Skeletal muscle tissue (tissue), 4 donors: ENCODE data around the gene BCAS3. TPM values are rescaled to one million over a fixed set of nuclear protein-coding genes. Genes with fewer than 3 reads are reported as not detected.

Source experiments
- H3K27ac ChIP-seq: one replicate; pipeline ENCODE4 v1.7.0; 2013; ENCODE audit warnings: mild to moderate bottlenecking, low read depth, low read length, inconsistent platforms
- H3K27me3 ChIP-seq, 3 donors: one replicate each; pipeline ENCODE4 v1.7.0; 2013; ENCODE audit warnings: low read length in 3 of 3; ENCODE audit not compliant: control insufficient read depth in 3 of 3, insufficient read depth in 3 of 3
- H3K36me3 ChIP-seq, 3 donors: one replicate each; pipeline ENCODE4 v1.7.0; 2013; ENCODE audit warnings: low read length in 3 of 3; ENCODE audit not compliant: control insufficient read depth in 3 of 3, insufficient read depth in 3 of 3
- H3K4me1 ChIP-seq, 3 donors: one replicate each; pipeline ENCODE4 v1.7.0; 2013; ENCODE audit warnings: low read length in 3 of 3, mild to moderate bottlenecking in 3 of 3; ENCODE audit not compliant: control insufficient read depth in 3 of 3, insufficient read depth in 3 of 3
- H3K4me3 ChIP-seq, 3 donors: one replicate each; pipeline ENCODE4 v1.7.0; 2013; ENCODE audit warnings: low read length in 3 of 3
- H3K9ac ChIP-seq, 3 donors: one replicate each; pipeline ENCODE4 v1.7.0; 2013; ENCODE audit warnings: low read length in 3 of 3, mild to moderate bottlenecking in 3 of 3, moderate library complexity in 2 of 3, low read depth in 1 of 3
- H3K9me3 ChIP-seq, 3 donors: one replicate each; pipeline ENCODE4 v1.7.0; 2013; ENCODE audit warnings: low read length in 3 of 3; ENCODE audit not compliant: control insufficient read depth in 3 of 3
- total RNA-seq: library from RNA; depleted of rRNA; stranded (reverse); fragments of >200 nt; gene quantifications from one replicate; pipeline ENCODE4 v1.2.3, GENCODE V29; 2014
- donor health status: Osteomylitis.

The BCAS3 gene
- total RNA-seq, 1 donor from 2014 or later: 25.1 TPM

GRCh38 chr17:61070649-61071048 lies 393.0 kb downstream of the BCAS3 start:
- no peaks in the 10 kb centered on the region for H3K9me3 ChIP-seq
- no peak overlapping the region for H3K4me3 ChIP-seq
- no peaks in the 10 kb centered on the region for H3K27me3 ChIP-seq
- H3K27ac ChIP-seq: no peak overlapping the region
- H3K36me3 ChIP-seq: peaks cover 0 to under 1% (median 0%) of the 10 kb centered on the region in 3 donors
- no peak overlapping the region for H3K9ac ChIP-seq
- no peaks in the 10 kb centered on the region for H3K4me1 ChIP-seq

GRCh38 chr17:61072648-61073047 lies 395.0 kb downstream of the BCAS3 start:
- H3K9me3 ChIP-seq: no peaks in the 10 kb centered on the region
- no peak overlapping the region for H3K27ac ChIP-seq
- H3K27me3 ChIP-seq: no peaks in the 10 kb centered on the region
- H3K36me3 ChIP-seq: peaks cover 0 to 10% (median 0%) of the 10 kb centered on the region in 3 donors
- H3K4me3 ChIP-seq: no peak overlapping the region
- H3K4me1 ChIP-seq: no peaks in the 10 kb centered on the region
- no peak overlapping the region for H3K9ac ChIP-seq

- Histone ChIP-seq H3K27ac (no peak overlapping the region), H3K9me3 (no peaks in the 10 kb centered on the region), H3K36me3 (peaks cover 0 to 12% (median 0%) of the 10 kb centered on the region in 3 donors), H3K4me1 (no peaks in the 10 kb centered on the region), H3K9ac (no peak overlapping the region), H3K4me3 (no peak overlapping the region), H3K27me3 (no peaks in the 10 kb centered on the region)
Observed at GRCh38 chr17:61073131-61073530, 395.5 kb downstream of the BCAS3 start.

GRCh38 chr17:61073799-61074513 lies 396.3 kb downstream of the BCAS3 start:
- Histone ChIP-seq H3K9ac (no peak overlapping the region), H3K27ac (no peak overlapping the region), H3K36me3 (peaks cover 0 to 17% (median 0%) of the 10 kb centered on the region in 3 donors), H3K4me3 (no peak overlapping the region), H3K9me3 (no peaks in the 10 kb centered on the region), H3K27me3 (no peaks in the 10 kb centered on the region), H3K4me1 (no peaks in the 10 kb centered on the region)

GRCh38 chr17:61075988-61076387 lies 398.3 kb downstream of the BCAS3 start:
- Histone ChIP-seq H3K4me3 (no peak overlapping the region), H3K27ac (no peak overlapping the region), H3K27me3 (no peaks in the 10 kb centered on the region), H3K36me3 (peaks cover 0 to 17% (median 0%) of the 10 kb centered on the region in 3 donors), H3K4me1 (no peaks in the 10 kb centered on the region), H3K9me3 (no peaks in the 10 kb centered on the region), H3K9ac (no peak overlapping the region)

- Histone ChIP-seq H3K4me1 (no peaks in the 10 kb centered on the region), H3K9ac (no peak overlapping the region), H3K27me3 (no peaks in the 10 kb centered on the region), H3K27ac (no peak overlapping the region), H3K4me3 (no peak overlapping the region), H3K9me3 (no peaks in the 10 kb centered on the region), H3K36me3 (peaks cover 0 to 17% (median 0%) of the 10 kb centered on the region in 3 donors)
Observed at GRCh38 chr17:61076621-61077031, 399.0 kb downstream of the BCAS3 start.

GRCh38 chr17:61081959-61082358 lies 404.3 kb downstream of the BCAS3 start:
- Histone ChIP-seq H3K4me1 (no peaks in the 10 kb centered on the region), H3K27me3 (no peaks in the 10 kb centered on the region), H3K9ac (no peak overlapping the region), H3K36me3 (peaks cover 0 to 7% (median 0%) of the 10 kb centered on the region in 3 donors), H3K9me3 (no peaks in the 10 kb centered on the region), H3K4me3 (no peak overlapping the region), H3K27ac (no peak overlapping the region)

- no peak overlapping the region for H3K4me3 ChIP-seq
- H3K27me3 ChIP-seq: no peaks in the 10 kb centered on the region
- no peaks in the 10 kb centered on the region for H3K9me3 ChIP-seq
- no peaks in the 10 kb centered on the region for H3K36me3 ChIP-seq
- H3K4me1 ChIP-seq: no peaks in the 10 kb centered on the region
- no peak overlapping the region for H3K27ac ChIP-seq
- H3K9ac ChIP-seq: no peak overlapping the region
Observed at GRCh38 chr17:61084260-61084659, 406.6 kb downstream of the BCAS3 start.

- no peaks in the 10 kb centered on the region for H3K9me3 ChIP-seq
- no peaks in the 10 kb centered on the region for H3K4me1 ChIP-seq
- no peak overlapping the region for H3K4me3 ChIP-seq
- no peak overlapping the region for H3K27ac ChIP-seq
- H3K36me3 ChIP-seq: no peaks in the 10 kb centered on the region
- no peak overlapping the region for H3K9ac ChIP-seq
- H3K27me3 ChIP-seq: no peaks in the 10 kb centered on the region
Observed at GRCh38 chr17:61087024-61087423, 409.4 kb downstream of the BCAS3 start.

GRCh38 chr17:61088556-61088955 lies 410.9 kb downstream of the BCAS3 start:
- Histone ChIP-seq H3K9me3 (peaks cover 0 to 5% (median 0%) of the 10 kb centered on the region in 3 donors), H3K4me1 (no peaks in the 10 kb centered on the region), H3K27ac (no peak overlapping the region), H3K27me3 (no peaks in the 10 kb centered on the region), H3K36me3 (no peaks in the 10 kb centered on the region), H3K4me3 (no peak overlapping the region), H3K9ac (no peak overlapping the region)
